Kidney epithelial cell (primary cell): ENCODE results near the gene RIMBP2. TPM values are rescaled to one million over a fixed set of nuclear protein-coding genes. Genes with fewer than 3 reads are reported as not detected.

Experiments used
- DNase-seq: peaks from one replicate; pipeline ENCODE4 v3.0.0-alpha.2; 2010; ENCODE audit warnings: low read depth
- H3K27me3 ChIP-seq: 2 replicates; pipeline ENCODE4 v1.6.0; 2011; ENCODE audit warnings: low read length; ENCODE audit not compliant: control insufficient read depth, insufficient read depth
- H3K36me3 ChIP-seq: 2 replicates; pipeline ENCODE4 v1.5.1; 2011; ENCODE audit warnings: low read length; ENCODE audit not compliant: control insufficient read depth, insufficient read depth
- H3K4me3 ChIP-seq: 2 replicates; pipeline ENCODE4 v1.5.1; 2011; ENCODE audit warnings: low read depth, mild to moderate bottlenecking, control low read depth, low read length
- total RNA-seq: library from RNA; depleted of rRNA; stranded (reverse); fragments of >200 nt; gene quantifications from 2 replicates; pipeline ENCODE4 v1.2.3, GENCODE V29; 2015
- TF ChIP-seq, protein P1 (sequence below): IDR thresholded peaks from 2 replicates; pipeline ENCODE4 v1.5.1; 2011; ENCODE audit warnings: mild to moderate bottlenecking, moderate library complexity, low read length, control low read depth, inconsistent platforms; ENCODE audit not compliant: insufficient read depth, poor library complexity, severe bottlenecking

The RIMBP2 gene
- total RNA-seq, 1 donor from 2014 or later, result 0.50 TPM

DNA sequence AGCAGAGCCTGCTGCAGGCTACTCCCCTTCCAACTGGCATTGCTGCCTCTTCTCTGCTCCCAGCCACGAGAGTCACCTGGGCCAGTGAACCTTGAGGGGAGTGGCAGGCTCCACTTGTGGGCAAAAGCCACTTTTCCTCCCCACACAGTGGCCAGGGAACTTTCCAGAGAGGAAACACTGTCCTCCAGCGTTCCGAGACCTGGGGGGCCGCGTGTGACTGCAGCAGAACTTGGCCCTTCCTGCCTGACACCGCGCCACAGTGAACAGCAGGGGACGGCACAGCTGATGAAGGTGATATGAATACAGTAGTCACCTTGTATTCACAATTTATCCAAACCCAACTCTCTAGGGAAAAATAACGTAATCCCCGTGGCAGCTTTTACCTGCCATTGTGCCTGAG lies 263.6 kb downstream of the RIMBP2 start:
- no peak overlapping the region for H3K4me3 ChIP-seq
- H3K36me3 ChIP-seq, result no peaks in the 10 kb centered on the region
- no peak for DNase-seq
- no peaks in the 10 kb centered on the region for H3K27me3 ChIP-seq
- TF ChIP-seq, protein P1, sequence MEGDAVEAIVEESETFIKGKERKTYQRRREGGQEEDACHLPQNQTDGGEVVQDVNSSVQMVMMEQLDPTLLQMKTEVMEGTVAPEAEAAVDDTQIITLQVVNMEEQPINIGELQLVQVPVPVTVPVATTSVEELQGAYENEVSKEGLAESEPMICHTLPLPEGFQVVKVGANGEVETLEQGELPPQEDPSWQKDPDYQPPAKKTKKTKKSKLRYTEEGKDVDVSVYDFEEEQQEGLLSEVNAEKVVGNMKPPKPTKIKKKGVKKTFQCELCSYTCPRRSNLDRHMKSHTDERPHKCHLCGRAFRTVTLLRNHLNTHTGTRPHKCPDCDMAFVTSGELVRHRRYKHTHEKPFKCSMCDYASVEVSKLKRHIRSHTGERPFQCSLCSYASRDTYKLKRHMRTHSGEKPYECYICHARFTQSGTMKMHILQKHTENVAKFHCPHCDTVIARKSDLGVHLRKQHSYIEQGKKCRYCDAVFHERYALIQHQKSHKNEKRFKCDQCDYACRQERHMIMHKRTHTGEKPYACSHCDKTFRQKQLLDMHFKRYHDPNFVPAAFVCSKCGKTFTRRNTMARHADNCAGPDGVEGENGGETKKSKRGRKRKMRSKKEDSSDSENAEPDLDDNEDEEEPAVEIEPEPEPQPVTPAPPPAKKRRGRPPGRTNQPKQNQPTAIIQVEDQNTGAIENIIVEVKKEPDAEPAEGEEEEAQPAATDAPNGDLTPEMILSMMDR, result no peak

DNA sequence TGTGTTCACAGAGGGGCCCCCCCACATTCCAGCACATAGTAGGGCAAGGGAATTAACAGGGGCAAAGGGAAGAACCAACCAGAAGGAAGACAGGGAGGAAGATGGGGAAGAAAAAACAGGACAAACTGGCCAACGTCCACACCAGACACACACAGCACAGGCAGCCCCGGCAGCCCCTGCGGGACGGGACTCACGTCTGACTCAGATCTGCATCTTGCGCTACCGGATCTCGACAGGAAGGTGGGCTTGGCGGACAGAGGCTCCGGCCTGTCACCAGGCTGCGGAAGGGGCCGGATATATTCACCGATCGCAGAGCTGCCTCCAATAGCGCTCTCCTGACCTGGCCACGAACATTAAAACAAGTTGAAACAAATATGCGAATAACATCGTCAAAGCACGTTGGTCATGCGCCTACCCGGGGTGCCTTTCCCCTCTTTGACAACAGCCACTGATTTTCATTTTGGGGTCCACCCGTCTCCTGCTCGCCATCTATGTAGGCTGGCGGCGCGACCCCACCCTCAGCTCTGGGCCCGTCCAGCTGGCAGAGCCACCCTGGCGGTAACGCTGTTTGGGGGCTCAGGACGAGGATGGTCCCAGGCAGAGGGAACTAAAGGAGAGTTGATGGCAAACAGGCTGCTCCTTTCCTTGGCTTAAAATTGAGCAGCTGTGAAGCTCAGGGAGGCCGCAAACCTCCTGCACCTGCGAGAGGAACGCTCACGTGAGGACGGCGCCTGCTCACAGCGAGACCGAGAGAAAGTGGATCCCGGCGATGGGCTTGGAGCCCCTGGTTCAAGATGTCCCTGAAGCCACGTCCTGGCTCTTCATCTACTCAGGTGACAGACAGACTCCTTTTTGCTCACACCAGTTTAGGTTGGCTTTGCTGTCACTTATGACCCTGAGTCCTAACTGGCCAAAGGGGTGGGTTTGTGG lies 264.8 kb downstream of the RIMBP2 start:
- H3K36me3 ChIP-seq, result no peaks in the 10 kb centered on the region
- H3K27me3 ChIP-seq, result no peaks in the 10 kb centered on the region
- no peak for DNase-seq
- TF ChIP-seq, protein P1, result no peak
- no peak overlapping the region for H3K4me3 ChIP-seq

DNA sequence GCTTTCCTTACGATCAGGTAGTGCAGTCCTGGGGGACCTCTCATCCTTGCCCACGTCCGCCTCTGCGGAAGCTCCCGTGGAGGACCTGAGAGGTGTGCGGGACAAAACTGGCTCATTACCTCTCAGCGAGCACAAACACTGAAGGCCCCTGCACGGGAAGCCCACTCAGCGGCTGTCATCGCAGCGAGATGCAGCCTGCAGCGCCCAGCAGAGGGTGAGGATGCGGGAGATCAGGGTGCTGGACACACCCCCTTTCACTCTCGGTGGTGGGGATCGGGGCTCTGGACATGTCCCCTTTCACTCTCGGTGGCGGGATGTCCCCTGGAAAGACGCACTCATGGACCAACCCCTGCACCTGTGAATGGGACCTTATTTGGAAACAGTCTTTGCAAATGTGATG lies 266.8 kb downstream of the RIMBP2 start:
- H3K27me3 ChIP-seq, result no peaks in the 10 kb centered on the region
- DNase-seq, result no peak

DNA sequence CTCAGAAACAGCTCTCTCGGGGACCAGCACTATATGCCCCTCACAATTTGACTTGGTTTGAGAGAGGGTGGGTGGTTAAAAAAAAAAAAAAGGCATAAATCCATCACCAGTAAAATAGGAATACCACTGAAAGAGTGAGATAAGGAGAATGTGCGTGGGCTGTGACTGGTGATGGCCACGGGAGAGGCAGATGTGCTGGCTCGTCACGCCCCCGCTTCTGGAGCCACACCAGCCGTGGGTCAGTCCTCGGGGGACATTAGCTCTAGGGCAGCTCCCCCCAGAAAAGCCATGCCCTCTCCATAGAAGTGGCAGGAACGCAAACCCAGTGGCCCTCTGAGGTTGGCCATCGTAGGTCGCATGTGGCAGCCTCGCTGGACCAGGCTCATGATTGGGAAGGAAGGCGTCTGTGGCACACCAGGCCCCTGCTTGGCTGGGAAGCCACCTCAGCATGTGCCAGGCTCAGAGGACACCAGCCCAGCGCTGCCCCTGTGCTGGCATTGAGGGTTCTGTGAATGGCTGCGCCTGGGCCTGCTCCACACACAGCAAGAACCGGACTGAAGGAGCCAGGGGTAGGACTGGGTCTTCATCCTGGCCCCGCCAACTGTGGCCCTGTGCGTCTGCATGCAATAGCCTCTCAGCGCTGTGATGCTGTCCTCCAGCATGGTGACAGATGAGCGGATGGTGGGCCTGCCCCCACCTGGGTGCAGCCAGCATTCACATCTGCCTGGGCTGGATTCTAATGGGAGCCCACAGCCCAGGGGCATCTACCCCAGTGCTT lies 267.9 kb downstream of the RIMBP2 start:
- Histone ChIP-seq H3K36me3 (no peaks in the 10 kb centered on the region), H3K4me3 (no peak overlapping the region), H3K27me3 (no peaks in the 10 kb centered on the region)
- TF ChIP-seq, protein P1, result no peak
- DNase-seq, result no peak

More for the DNA sequence above, 266.8 kb downstream of the RIMBP2 start:
- TF ChIP-seq, protein P1, result no peak
- Histone ChIP-seq H3K36me3 (no peaks in the 10 kb centered on the region), H3K4me3 (no peak overlapping the region)

DNA sequence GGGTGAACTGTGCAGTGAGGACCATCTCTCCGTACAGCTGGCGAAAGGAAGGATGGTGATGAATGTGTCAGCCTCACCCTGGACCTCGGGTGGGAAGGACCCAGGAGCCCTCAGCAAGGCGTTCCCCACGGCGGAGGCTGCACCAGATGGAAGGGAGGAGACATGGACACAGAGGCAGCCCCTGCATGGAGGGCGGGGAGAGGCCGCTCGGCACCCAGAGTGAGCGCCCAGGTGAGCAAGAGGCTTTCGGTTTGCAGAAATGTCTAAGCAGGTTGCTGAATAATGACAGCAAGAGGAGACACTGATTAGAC lies 268.5 kb downstream of the RIMBP2 start:
- Histone ChIP-seq H3K4me3 (no peak overlapping the region), H3K27me3 (no peaks in the 10 kb centered on the region), H3K36me3 (no peaks in the 10 kb centered on the region)
- DNase-seq, result no peak
- TF ChIP-seq, protein P1, result no peak
